Measurements from ENCODE around the gene MYH7. TPM values are rescaled to one million over a fixed set of nuclear protein-coding genes. Genes with fewer than 3 reads are reported as not detected.

MYH7 gene
- not detected in 2 replicates for polyA plus RNA-seq (2012; rRNA removed)
- not detected in 2 replicates for polyA plus RNA-seq (2012; cell fraction: cytosol; rRNA removed)
- not detected in 2 replicates for polyA plus RNA-seq (2012; cell fraction: nucleus; rRNA removed)

GRCh38 chr14:23435543-23436326, at the start of gene MYH7:
Gene MYH7 (minus strand): TSS chr14:23435660. CDS start chr14:23433732, 1,928 bp downstream.
- Histone ChIP-seq H3K36me3 (replicated peaks in 1 of 2; ENCODE audit: control insufficient read depth in 1 of 2, insufficient read depth in 2 of 2, low read length in 1 of 2) (no peaks in the 10 kb centered on the region), H3K79me2 (ENCODE audit: insufficient read depth) (no peaks in the 10 kb centered on the region), H2AFZ (ENCODE audit: low read depth) (no peak within 1 kb of the TSS), H3K4me1 (ENCODE audit: control insufficient read depth in 1 of 2, insufficient read depth in 2 of 2, low read depth in 1 of 2, low read length in 1 of 2) (no peaks in the 10 kb centered on the region), H3K9ac (no peak within 1 kb of the TSS), H3K9me2 (no peaks in the 10 kb centered on the region), H3F3A (replicated peaks; ENCODE audit: insufficient read depth) (no peaks in the 10 kb centered on the region), H3K9me3 (no peaks in the 10 kb centered on the region), H3K4me3 (ENCODE audit: low read depth in 2 of 2, low read length in 1 of 2) (no peak within 1 kb of the TSS), H3K4me2 (no peak within 1 kb of the TSS), H3K27ac (ENCODE audit: low read depth in 2 of 2, low read length in 1 of 2) (no peak within 1 kb of the TSS), H3K27me3 (ENCODE audit: insufficient read depth) (peaks cover 16% of the 10 kb centered on the region; the same call in 1 of the 2 replicates), H4K20me1 (ENCODE audit: insufficient read depth) (no peaks in the 10 kb centered on the region)
- 36% methylated on average over 10 of the region's 10 CpGs for WGBS (ENCODE audit: low lambda C conversion rate)
- no peak for DNase-seq
- ChIA-PET POLR2A (interaction anchor here (0.6 kb wide), 1 partner anchor 158 kb away, joined by 3 read pairs; no protein-coding TSS in a partner anchor), CTCF (interaction anchor here (1.1 to 1.7 kb wide), 3 partner anchors 13 to 124 kb away, joined by 3 to 6 read pairs (median 3); no protein-coding TSS in a partner anchor)
- TF ChIP-seq FOXM1 (IDR thresholded peaks at IDR 0.05; ENCODE audit: low read depth) = no peak
- no peak for TF ChIP-seq SMC3 (IDR thresholded peaks at IDR 0.05; ENCODE audit: low read depth, low read length)
- no peak for TF ChIP-seq ELF1 (IDR thresholded peaks at IDR 0.05)
- TF ChIP-seq SIN3A (IDR thresholded peaks at IDR 0.05; ENCODE audit: borderline replicate concordance, low read depth, low read length) = no peak
- no peak for TF ChIP-seq CHD2 (IDR thresholded peaks at IDR 0.05; ENCODE audit: low read length, partially characterized antibody)
- no peak for TF ChIP-seq MEF2A (IDR thresholded peaks at IDR 0.05; ENCODE audit: borderline replicate concordance, low read depth)
- no peak for TF ChIP-seq GABPA (IDR thresholded peaks at IDR 0.05; ENCODE audit: low read depth)
- no peak for TF ChIP-seq MXI1 (IDR thresholded peaks at IDR 0.05; ENCODE audit: low read depth, low read length)
- TF ChIP-seq TCF12 (IDR thresholded peaks at IDR 0.05) = no peak
- TF ChIP-seq POLR2AphosphoS5 (IDR thresholded peaks at IDR 0.05; ENCODE audit: low read depth, low read length) = no peak
- TF ChIP-seq NFIC (IDR thresholded peaks at IDR 0.05; ENCODE audit: borderline replicate concordance) = no peak
- no peak for TF ChIP-seq RCOR1 (IDR thresholded peaks at IDR 0.05; ENCODE audit: low read length)

GRCh38 chr14:23483236-23483854, 47.9 kb upstream of the MYH7 start:
- Histone ChIP-seq H3K4me2 (no peak overlapping the region), H3K27ac (ENCODE audit: low read depth in 2 of 2, low read length in 1 of 2) (no peak overlapping the region), H4K20me1 (ENCODE audit: insufficient read depth) (0 out of 2 replicates have a peak, but pooled peaks cover 4% of the 10 kb centered on the region), H3K4me1 (ENCODE audit: control insufficient read depth in 1 of 2, insufficient read depth in 2 of 2, low read depth in 1 of 2, low read length in 1 of 2) (no peaks in the 10 kb centered on the region), H3K79me2 (ENCODE audit: insufficient read depth) (peaks cover 6% of the 10 kb centered on the region; the same call in 1 of the 2 replicates), H3K9me3 (no peaks in the 10 kb centered on the region), H3K4me3 (ENCODE audit: low read depth in 2 of 2, low read length in 1 of 2) (peak overlapping the region in 1 of 2 experiments; percentile 32; a peak in 1 of 4 replicates), H3K36me3 (replicated peaks in 1 of 2; ENCODE audit: control insufficient read depth in 1 of 2, insufficient read depth in 2 of 2, low read length in 1 of 2) (peaks cover 39 to 51% of the 10 kb centered on the region in 2 experiments), H3F3A (replicated peaks; ENCODE audit: insufficient read depth) (peaks cover 3% of the 10 kb centered on the region), H3K27me3 (ENCODE audit: insufficient read depth) (no peaks in the 10 kb centered on the region), H2AFZ (ENCODE audit: low read depth) (no peak overlapping the region), H3K9ac (no peak overlapping the region), H3K9me2 (no peaks in the 10 kb centered on the region)
- ChIA-PET CTCF (interaction anchor here (0.7 to 26.4 kb wide), 17 partner anchors 8 to 156 kb away, joined by 3 to 785 read pairs (median 11); partner anchors contain the start of genes AP1G2 and THTPA), POLR2A (no interaction called here)
- DNase-seq = peak; percentile 81
- WGBS (ENCODE audit: low lambda C conversion rate) = 49% methylated on average over 9 of the region's 9 CpGs
- TF ChIP-seq CTCF (IDR thresholded peaks at IDR 0.05) = peak; percentile 53
- TF ChIP-seq NRF1 (IDR thresholded peaks at IDR 0.05; ENCODE audit: low read depth, low read length) = no peak
- TF ChIP-seq RAD21 (IDR thresholded peaks at IDR 0.05; ENCODE audit: low read length) = peak; percentile 86
- TF ChIP-seq SMC3 (IDR thresholded peaks at IDR 0.05; ENCODE audit: low read depth, low read length) = peak; percentile 69
